HepG2 (cell line): ENCODE measurements around the gene VWA7. TPM values are rescaled to one million over a fixed set of nuclear protein-coding genes. Genes with fewer than 3 reads are reported as not detected.

Source experiments
- AGO1 ChIP-seq: fragments of 200-400 bp; formaldehyde crosslinking; IDR thresholded peaks from 2 replicates; pipeline ENCODE4 v1.6.1; 2017; ENCODE audit warnings: mild to moderate bottlenecking, low read depth, low read length, moderate library complexity; ENCODE audit not compliant: poor library complexity, severe bottlenecking
- AKAP8 ChIP-seq: sonication (generic); formaldehyde crosslinking; IDR thresholded peaks from 2 replicates; pipeline ENCODE4 v1.5.1; 2020; ENCODE audit warnings: mild to moderate bottlenecking, missing genetic modification reagents
- ARNTL ChIP-seq: sonication (generic); formaldehyde crosslinking; IDR thresholded peaks from 2 replicates; pipeline ENCODE4 v1.4.0; 2020; ENCODE audit warnings: mild to moderate bottlenecking, missing genetic modification reagents
- CHD2 ChIP-seq: IDR thresholded peaks from 2 replicates; pipeline ENCODE4 v1.6.1; 2011; ENCODE audit warnings: low read depth, low read length, improper control_type of control experiment
- CSRNP2 ChIP-seq: sonication (generic); formaldehyde crosslinking; conservative IDR thresholded peaks from 2 replicates; pipeline ENCODE4 v1.8.0; 2022; ENCODE audit warnings: low read depth, missing genetic modification reagents
- DDIT3 ChIP-seq: sonication (generic); formaldehyde crosslinking; IDR thresholded peaks from 2 replicates; pipeline ENCODE4 v1.4.0; 2020; ENCODE audit warnings: mild to moderate bottlenecking, missing genetic modification reagents
- DRAP1 ChIP-seq: IDR thresholded peaks from 2 replicates; pipeline ENCODE4 v1.6.1; 2016; ENCODE audit warnings: missing genetic modification reagents, missing compliant biosample characterization
- HIC2 ChIP-seq: sonication (generic); formaldehyde crosslinking; IDR thresholded peaks from 2 replicates; pipeline ENCODE4 v1.9.0; 2022; ENCODE audit warnings: low read depth, missing genetic modification reagents
- IRF2 ChIP-seq: IDR thresholded peaks from 2 replicates; pipeline ENCODE4 v1.6.1; 2018; ENCODE audit warnings: missing genetic modification reagents, missing compliant biosample characterization
- JDP2 ChIP-seq: sonication (generic); formaldehyde crosslinking; IDR thresholded peaks from 2 replicates; pipeline ENCODE4 v1.8.1; 2022; ENCODE audit warnings: missing genetic modification reagents, borderline replicate concordance
- KAT7 ChIP-seq: IDR thresholded peaks from 2 replicates; pipeline ENCODE4 v1.6.1; 2018; ENCODE audit warnings: borderline replicate concordance, missing compliant biosample characterization
- MXI1 ChIP-seq: IDR thresholded peaks from 3 replicates; pipeline ENCODE4 v1.6.1; 2012; ENCODE audit warnings: low read depth, low read length, inconsistent platforms, borderline replicate concordance
- NCOA1 ChIP-seq: sonication (generic); formaldehyde crosslinking; IDR thresholded peaks from 2 replicates; pipeline ENCODE4 v1.9.0; 2021; ENCODE audit warnings: missing genetic modification reagents
- NFE2 ChIP-seq: sonication (generic); formaldehyde crosslinking; IDR thresholded peaks from 2 replicates; pipeline ENCODE4 v1.4.0; 2020; ENCODE audit warnings: missing genetic modification reagents
- NFKBIZ ChIP-seq: IDR thresholded peaks from 2 replicates; pipeline ENCODE4 v1.6.1; 2018; ENCODE audit warnings: missing genetic modification reagents, missing compliant biosample characterization
- PAF1 ChIP-seq: IDR thresholded peaks from 2 replicates; pipeline ENCODE4 v1.6.1; 2016; ENCODE audit warnings: missing genetic modification reagents, missing compliant biosample characterization
- POLR2A ChIP-seq, 2 experiments: IDR thresholded peaks; 2 replicates each; pipeline ENCODE4 v1.6.1; 2011; ENCODE audit warnings: low read depth in 2 of 2, low read length in 2 of 2, mild to moderate bottlenecking in 1 of 2, moderate library complexity in 1 of 2; ENCODE audit not compliant: insufficient read depth in 1 of 2
- SOX13 ChIP-seq, 3 experiments: fragments of 450-650 bp in 1 of 3; sonication (generic) in 1 of 3; formaldehyde crosslinking in 1 of 3; IDR thresholded peaks in 2 of 3; conservative IDR thresholded peaks in 1 of 3; 2 replicates each; pipeline versions ENCODE4 v1.5.0 to v1.6.1; 2016 to 2020; ENCODE audit warnings: antibody characterized with exemption in 1 of 3, mild to moderate bottlenecking in 1 of 3, missing compliant biosample characterization in 1 of 3, missing genetic modification reagents in 1 of 3, moderate library complexity in 1 of 3
- STAG1 ChIP-seq: sonication (generic); formaldehyde crosslinking; IDR thresholded peaks from 2 replicates; pipeline ENCODE4 v1.4.0; 2020; ENCODE audit warnings: missing genetic modification reagents
- STAT5B ChIP-seq: sonication (generic); formaldehyde crosslinking; IDR thresholded peaks from 2 replicates; pipeline ENCODE4 v1.4.0; 2020; ENCODE audit warnings: missing genetic modification reagents
- U2AF2 ChIP-seq: fragments of 200-400 bp; formaldehyde crosslinking; IDR thresholded peaks from 2 replicates; pipeline ENCODE4 v1.6.1; 2017; ENCODE audit warnings: low read depth, mild to moderate bottlenecking, low read length
- ZNF317 ChIP-seq: sonication (generic); formaldehyde crosslinking; IDR thresholded peaks from 2 replicates; pipeline ENCODE4 v1.5.0; 2020; ENCODE audit warnings: mild to moderate bottlenecking, missing genetic modification reagents
- ZNF704 ChIP-seq: sonication (generic); formaldehyde crosslinking; IDR thresholded peaks from 2 replicates; pipeline ENCODE4 v1.8.1; 2023; ENCODE audit warnings: mild to moderate bottlenecking, inconsistent platforms, moderate library complexity, missing genetic modification reagents, borderline replicate concordance
- ZNF773 ChIP-seq: sonication (generic); formaldehyde crosslinking; IDR thresholded peaks from 2 replicates; pipeline ENCODE4 v1.4.0; 2020; ENCODE audit warnings: missing genetic modification reagents, borderline replicate concordance
- polyA plus RNA-seq, 8 experiments: library from polyadenylated mRNA; depleted of rRNA in 3 of 8; stranded (reverse) in 7 of 8; unstranded in 1 of 8; fragments of >200 nt; fragmentation: Illumina TruSeq in 4 of 8; extraction: Trizol in 4 of 8; gene quantifications; 2 replicates each; pipeline versions ENCODE4 v1.2.1 to v1.2.3, GENCODE V29; 2011 to 2016; ENCODE audit warnings: low read depth in 4 of 8, missing spikeins in 1 of 8, mixed read lengths in 1 of 8; ENCODE audit not compliant: insufficient read depth in 1 of 8
- total RNA-seq, 5 experiments: library from RNA; depleted of rRNA; stranded (reverse); fragments of >200 nt; fragmentation: Illumina TruSeq; extraction: Trizol; gene quantifications; 2 replicates each; pipeline ENCODE4 v1.2.3, GENCODE V29; 2016; ENCODE audit warnings: low read depth in 1 of 5

Gene VWA7
- total and polyA plus RNA-seq, 2 of the 13 experiments (the other 11 are each of a cell fraction or from before 2014, with no cell fraction given): 0.86 to 3.3 TPM

GRCh38 chr6:31737991-31738979 is 38.8 kb downstream of the VWA7 start (continued):
- no peak for TF ChIP-seq U2AF2
- TF ChIP-seq ZNF704 (CRISPR knock-in tag): 0 out of 2 replicates have a peak, but pooled peaks have one; percentile 23
- peak; percentile 61; the same call in 1 of the 2 replicates for TF ChIP-seq NFKBIZ
- no peak for TF ChIP-seq NFE2 (CRISPR knock-in tag)
- TF ChIP-seq POLR2A (IDR thresholded peaks at IDR 0.05; ENCODE audit: insufficient read depth in 1 of 2, low read depth in 2 of 2, low read length in 2 of 2): peak in 1 of 2 experiments; percentile 80; a peak in 2 of 4 replicates
- no peak for TF ChIP-seq AGO1
- no peak; the same call in 1 of the 2 replicates for TF ChIP-seq KAT7 (CRISPR knock-in tag)
- no peak for TF ChIP-seq PAF1 (CRISPR knock-in tag)
- no peak for TF ChIP-seq STAT5B (CRISPR knock-in tag)
- TF ChIP-seq ZNF773 (CRISPR knock-in tag): no peak
- TF ChIP-seq ZNF317: peak; percentile 55
- TF ChIP-seq AKAP8 (CRISPR knock-in tag): no peak
- no peak for TF ChIP-seq JDP2 (CRISPR knock-in tag)
- TF ChIP-seq CSRNP2: 0 out of 2 replicates have a peak, but pooled peaks have one; percentile 38
- no peak for TF ChIP-seq CHD2
- TF ChIP-seq NCOA1 (CRISPR knock-in tag): peak; percentile 35; the same call in 1 of the 2 replicates
- peak; percentile 86 for TF ChIP-seq DRAP1 (CRISPR knock-in tag)
- TF ChIP-seq ARNTL (CRISPR knock-in tag): 0 out of 2 replicates have a peak, but pooled peaks have one; percentile 14
- TF ChIP-seq IRF2: peak; percentile 56
- peak; percentile 77; the same call in 1 of the 2 replicates for TF ChIP-seq HIC2 (CRISPR knock-in tag)
- no peak; the same call in 2 of the 3 replicates for TF ChIP-seq MXI1
- TF ChIP-seq SOX13 (IDR thresholded peaks at IDR 0.05): peak; percentile 48
- peak in 1 of 2 experiments; percentile 95; a peak in 3 of 4 replicates for TF ChIP-seq SOX13 (CRISPR knock-in tag; conservative IDR thresholded peaks at IDR 0.05 in 1 of 2, IDR thresholded peaks at IDR 0.05 in 1 of 2)
- peak; percentile 38 for TF ChIP-seq STAG1 (CRISPR knock-in tag)
- TF ChIP-seq DDIT3: no peak
